Subcutaneous adipose tissue (tissue), 4 donors: Measurements from ENCODE around the gene PSMF1. TPM values are rescaled to one million over a fixed set of nuclear protein-coding genes. Genes with fewer than 3 reads are reported as not detected.

ENCODE experiments used
- CTCF ChIP-seq: fragments of 450-650 bp; IDR thresholded peaks from one replicate; pipeline ENCODE4 v1.5.1; 2016; ENCODE audit warnings: low read depth, mild to moderate bottlenecking, control low read depth, antibody characterized with exemption, moderate library complexity
- total RNA-seq, 4 donors: library from RNA; depleted of rRNA; stranded (reverse); fragments of >200 nt; gene quantifications; one replicate each; pipeline ENCODE4 v1.1.0, GENCODE V29; 2016

Gene PSMF1
- total RNA-seq: 100 to 1,000 TPM in 1 of 4 donors, 10 to 100 TPM in 3; 48.0 to 102 (median 57.8) TPM

GRCh38 chr20:1118336-1119127 is at the start of gene PSMF1:
Gene PSMF1 (plus strand): TSS chr20:1118602. CDS start chr20:1118774, 172 bp downstream.
- no peak for TF ChIP-seq CTCF

GRCh38 chr20:1072258-1072657 is 46.1 kb upstream of the PSMF1 start:
- TF ChIP-seq CTCF: no peak

- TF ChIP-seq CTCF: no peak
Measured at GRCh38 chr20:1075616-1076015, 42.8 kb upstream of the PSMF1 start.

GRCh38 chr20:1081891-1082290 is 36.5 kb upstream of the PSMF1 start:
- no peak for TF ChIP-seq CTCF

- TF ChIP-seq CTCF: no peak
Measured at GRCh38 chr20:1083431-1084080, 34.8 kb upstream of the PSMF1 start.

GRCh38 chr20:1085492-1086276 is 32.7 kb upstream of the PSMF1 start:
- TF ChIP-seq CTCF: no peak
